Neutrophil (primary cell): ENCODE data around the gene NFKBIZ.

Experiments
- H3K27ac ChIP-seq: fragments of 200-600 bp; sonication (generic); 2 replicates; pipeline ENCODE4 v1.5.1; 2016; ENCODE audit warnings: mild to moderate bottlenecking, moderate library complexity
- H3K27me3 ChIP-seq: fragments of 200-600 bp; sonication (generic); 2 replicates; pipeline ENCODE4 v1.6.0; 2016; ENCODE audit warnings: mild to moderate bottlenecking
- H3K36me3 ChIP-seq: fragments of 200-600 bp; sonication (generic); 2 replicates; pipeline ENCODE4 v1.5.1; 2017
- H3K4me1 ChIP-seq, 2 experiments: fragments of 200-600 bp in 1 of 2; sonication (generic) in 1 of 2; 1 replicate in 1 of 2; 2 replicates in 1 of 2; pipeline versions ENCODE4 v1.5.1 to v1.6.1; 2013 to 2016; ENCODE audit warnings: low read depth in 1 of 2, low read length in 1 of 2, mild to moderate bottlenecking in 1 of 2, moderate library complexity in 1 of 2; ENCODE audit not compliant: control insufficient read depth in 1 of 2, insufficient read depth in 1 of 2
- H3K4me3 ChIP-seq, 2 experiments: fragments of 200-600 bp in 1 of 2; sonication (generic) in 1 of 2; 1 replicate in 1 of 2; 2 replicates in 1 of 2; pipeline ENCODE4 v1.5.1; 2013 to 2016; ENCODE audit warnings: low read depth in 1 of 2, low read length in 1 of 2, mild to moderate bottlenecking in 1 of 2, moderate library complexity in 1 of 2
- H3K9me3 ChIP-seq: fragments of 200-600 bp; sonication (generic); 2 replicates; pipeline ENCODE4 v1.5.1; 2016
- CTCF ChIP-seq: fragments of 200-600 bp; sonication (generic); IDR thresholded peaks from 2 replicates; pipeline ENCODE4 v1.5.1; 2016; ENCODE audit warnings: antibody characterized with exemption

Gene NFKBIZ

GRCh38 chr3:101840066-101840465 is 9.2 kb upstream of the NFKBIZ start:
- TF ChIP-seq CTCF = no peak
- no peaks in the 10 kb centered on the region for H3K27me3 ChIP-seq
- peaks cover 58 to 80% of the 10 kb centered on the region in 2 experiments for H3K4me1 ChIP-seq
- peak overlapping the region; percentile 41 for H3K27ac ChIP-seq
- no peak overlapping the region for H3K4me3 ChIP-seq
- H3K9me3 ChIP-seq = no peaks in the 10 kb centered on the region
- H3K36me3 ChIP-seq = no peaks in the 10 kb centered on the region

GRCh38 chr3:101842245-101842934 is 6.9 kb upstream of the NFKBIZ start:
- H3K9me3 ChIP-seq = no peaks in the 10 kb centered on the region
- H3K4me1 ChIP-seq = peaks cover 59 to 73% of the 10 kb centered on the region in 2 experiments
- peak overlapping the region in 1 of 2 experiments; percentile 12 for H3K4me3 ChIP-seq
- H3K27ac ChIP-seq = peak overlapping the region; percentile 71
- no peak for TF ChIP-seq CTCF
- H3K27me3 ChIP-seq = no peaks in the 10 kb centered on the region
- H3K36me3 ChIP-seq = no peaks in the 10 kb centered on the region

GRCh38 chr3:101842935-101843330 is 6.4 kb upstream of the NFKBIZ start:
- no peak for TF ChIP-seq CTCF
- H3K9me3 ChIP-seq = no peaks in the 10 kb centered on the region
- H3K27ac ChIP-seq = peak overlapping the region; percentile 71
- H3K36me3 ChIP-seq = no peaks in the 10 kb centered on the region
- H3K4me1 ChIP-seq = peaks cover 59 to 73% of the 10 kb centered on the region in 2 experiments
- H3K27me3 ChIP-seq = no peaks in the 10 kb centered on the region
- peak overlapping the region in 1 of 2 experiments; percentile 0 for H3K4me3 ChIP-seq

GRCh38 chr3:101845425-101845824 is 3.9 kb upstream of the NFKBIZ start:
- peaks cover 54 to 61% of the 10 kb centered on the region in 2 experiments for H3K4me1 ChIP-seq
- no peak overlapping the region for H3K4me3 ChIP-seq
- no peak overlapping the region for H3K27ac ChIP-seq
- no peaks in the 10 kb centered on the region for H3K36me3 ChIP-seq
- TF ChIP-seq CTCF = no peak
- H3K27me3 ChIP-seq = no peaks in the 10 kb centered on the region
- no peaks in the 10 kb centered on the region for H3K9me3 ChIP-seq

GRCh38 chr3:101846709-101847108 is 2.6 kb upstream of the NFKBIZ start:
- Histone ChIP-seq H3K4me3 (peak overlapping the region in 1 of 2 experiments; percentile 90), H3K27ac (peak overlapping the region; percentile 96), H3K27me3 (no peaks in the 10 kb centered on the region), H3K4me1 (peaks cover 58 to 59% of the 10 kb centered on the region in 2 experiments), H3K9me3 (no peaks in the 10 kb centered on the region), H3K36me3 (no peaks in the 10 kb centered on the region)
- no peak for TF ChIP-seq CTCF
